Stimulated activated CD8-positive, alpha-beta memory T cell treated with anti-CD3 and anti-CD28 coated beads, Interleukin-2, amount 100 ng/mL, for 1 hour (primary cell): ENCODE measurements around the gene SEMA6D.

Experiments
- DNase-seq, 2 donors: peaks; one replicate each; pipeline ENCODE4 v3.0.0-alpha.2; 2020; ENCODE audit warnings: low read depth in 2 of 2

Gene SEMA6D

DNA sequence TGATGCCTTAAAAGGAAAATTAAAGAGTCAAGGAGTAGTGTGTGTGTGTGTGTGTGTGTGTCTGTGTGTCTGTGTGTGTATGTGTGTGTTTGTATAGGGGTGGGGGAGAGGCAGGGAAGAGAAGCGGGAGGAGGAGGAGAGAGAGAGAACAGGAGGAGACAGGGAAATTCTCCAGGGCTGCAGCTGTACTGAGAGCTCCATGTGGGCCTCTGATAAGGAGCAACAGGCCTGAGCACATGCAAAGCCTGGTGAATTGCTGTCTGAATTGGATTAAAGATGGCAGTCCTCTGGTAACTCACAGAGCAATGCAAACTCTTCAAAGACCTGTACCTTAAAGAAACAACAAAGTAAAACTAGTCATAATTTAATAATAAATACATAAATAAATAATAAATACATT, 70.6 kb downstream of the SEMA6D start:
- DNase-seq = no peak

DNA sequence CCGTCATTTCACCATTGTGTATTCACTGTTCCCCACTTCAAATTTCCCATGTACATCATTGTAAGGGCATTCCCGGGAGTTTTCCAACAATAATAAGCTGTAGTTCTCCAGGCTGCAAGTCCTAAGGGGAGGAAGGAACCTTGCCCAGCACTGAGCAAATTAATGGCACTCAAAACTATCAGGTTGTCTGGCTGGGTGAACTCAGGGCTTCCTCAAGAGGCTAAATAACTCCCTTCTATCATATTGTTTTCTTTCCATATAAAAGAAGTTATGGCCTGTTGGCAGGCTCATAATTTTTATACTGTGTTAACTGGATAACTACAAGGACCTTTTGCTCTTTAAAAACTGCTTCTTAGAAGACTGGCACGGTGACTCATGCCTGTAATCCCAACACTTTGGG, 71.4 kb downstream of the SEMA6D start:
- DNase-seq = no peak

DNA sequence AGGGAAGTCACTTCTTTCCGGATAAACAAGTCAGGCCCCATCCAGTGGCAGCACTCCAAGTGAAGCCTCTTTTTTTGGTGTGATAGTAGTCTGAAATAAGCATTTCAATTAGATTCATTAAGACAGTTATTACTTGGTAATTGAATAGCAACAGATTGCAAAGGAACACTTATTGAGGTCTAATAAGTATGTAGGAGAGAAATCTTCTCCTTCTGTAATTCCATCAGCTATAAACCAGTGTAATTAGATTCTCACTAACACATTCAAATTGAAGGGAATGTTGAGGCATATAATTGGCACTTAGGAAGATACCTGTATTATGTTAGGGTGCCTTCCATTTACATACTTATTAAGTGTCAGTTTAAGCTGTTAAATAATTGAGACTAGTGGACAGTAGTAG, 73.9 kb downstream of the SEMA6D start:
- DNase-seq = no peak

DNA sequence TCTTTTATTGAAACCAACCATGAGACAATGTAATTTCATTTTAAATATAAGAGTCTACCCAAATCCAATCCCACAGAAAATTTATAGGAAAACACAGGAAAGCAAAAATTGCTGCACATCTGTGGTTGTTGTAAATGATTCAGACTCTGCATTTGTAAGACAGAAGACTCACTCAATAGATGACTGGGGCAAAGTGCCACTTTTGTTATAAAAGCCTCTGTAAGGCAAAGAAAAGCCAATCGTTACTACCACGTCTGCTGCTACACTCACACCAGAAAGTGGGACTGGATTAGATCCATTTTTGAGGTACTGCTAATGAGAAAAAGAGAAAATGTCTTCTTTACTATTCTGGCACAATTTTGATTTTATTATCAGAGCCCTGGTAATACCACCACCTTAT, 74.9 kb downstream of the SEMA6D start:
- no peak for DNase-seq

DNA sequence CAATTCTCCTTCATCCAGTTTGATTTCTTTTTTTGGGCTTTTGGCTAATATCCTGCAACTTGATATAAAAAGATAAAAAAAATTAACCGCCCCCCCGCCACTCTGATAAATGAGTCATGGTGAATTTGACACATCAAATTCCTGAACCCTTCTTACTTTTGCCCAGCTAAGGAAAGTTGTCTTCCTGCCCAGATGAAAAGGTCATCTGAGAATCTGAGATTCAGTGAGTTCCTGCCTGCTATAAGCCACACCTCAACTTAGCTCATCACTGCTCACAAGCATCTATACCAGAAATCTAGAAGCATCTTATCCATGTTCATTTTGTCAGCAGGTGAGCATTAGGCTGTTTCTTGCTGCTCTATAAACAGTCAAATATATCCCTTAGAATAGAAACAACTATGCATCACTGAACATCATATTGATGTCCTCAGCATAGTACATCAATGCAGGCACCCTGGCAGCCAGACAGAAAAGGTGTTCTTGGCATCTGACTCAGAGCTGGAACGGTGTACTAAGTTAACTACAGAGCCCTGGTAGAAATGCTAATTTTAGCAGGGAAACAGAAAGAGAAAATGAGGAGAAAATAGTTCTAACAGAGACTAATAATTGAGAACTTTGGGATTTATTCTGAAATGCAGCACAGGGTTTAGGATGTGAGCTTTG, 77.1 kb downstream of the SEMA6D start:
- DNase-seq = no peak

DNA sequence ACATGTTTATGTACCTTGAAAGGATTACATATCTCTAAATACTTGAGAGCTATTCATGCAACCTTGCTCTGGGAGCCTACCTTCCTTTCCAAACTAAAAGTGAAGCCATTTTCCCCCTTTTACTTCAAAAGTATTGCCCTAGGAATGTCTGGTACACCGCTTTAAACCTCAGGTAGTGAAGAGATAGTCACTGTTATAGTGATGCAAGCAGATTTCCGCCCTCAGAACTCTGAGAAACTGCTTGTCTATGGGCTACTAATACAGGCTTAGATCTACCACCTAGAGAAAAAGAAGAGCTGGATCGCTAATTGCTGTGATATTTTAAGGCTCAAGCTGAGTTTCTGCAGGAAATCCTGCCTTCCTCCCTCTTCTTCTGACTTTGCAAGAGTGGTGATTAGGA, 78.6 kb downstream of the SEMA6D start:
- no peak for DNase-seq

DNA sequence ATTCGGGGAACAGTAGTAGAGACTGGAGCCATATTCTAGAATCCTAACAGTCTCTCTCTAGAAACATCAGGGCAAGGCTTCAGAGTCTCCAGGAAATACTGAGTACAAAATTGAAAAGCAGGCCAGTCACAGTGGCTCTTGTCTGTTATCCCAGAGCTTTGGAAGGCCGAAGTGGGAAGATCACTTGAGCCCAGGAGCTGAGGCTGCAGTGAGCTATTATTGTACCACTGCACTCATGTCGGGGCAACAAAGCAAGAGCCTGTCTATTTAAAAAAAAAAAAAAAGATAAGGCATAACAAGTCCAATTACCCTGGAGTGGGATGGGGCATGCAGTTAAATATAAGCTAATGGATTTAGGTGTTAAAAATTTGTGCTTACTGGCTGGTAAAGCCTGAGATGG, 79.0 kb downstream of the SEMA6D start:
- no peak for DNase-seq

DNA sequence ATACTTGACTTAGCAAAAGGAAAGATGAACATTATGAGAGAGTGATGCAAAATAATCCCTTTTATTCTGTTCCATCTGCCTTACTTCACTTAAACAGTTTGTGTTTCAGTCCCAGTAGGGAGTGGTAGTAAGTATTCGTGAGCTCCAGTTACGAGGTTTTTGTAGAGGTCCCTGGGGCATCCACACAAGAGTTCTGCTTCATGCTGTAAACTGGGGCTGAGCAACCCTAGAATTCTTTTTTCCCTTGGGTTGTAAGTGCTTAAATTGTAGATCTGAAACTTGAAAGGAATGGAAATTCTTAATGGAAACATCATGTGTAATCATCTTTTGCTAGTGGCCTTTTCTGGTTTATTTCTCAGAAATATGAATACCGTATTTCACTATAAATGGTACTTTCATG, 79.5 kb downstream of the SEMA6D start:
- no peak for DNase-seq

DNA sequence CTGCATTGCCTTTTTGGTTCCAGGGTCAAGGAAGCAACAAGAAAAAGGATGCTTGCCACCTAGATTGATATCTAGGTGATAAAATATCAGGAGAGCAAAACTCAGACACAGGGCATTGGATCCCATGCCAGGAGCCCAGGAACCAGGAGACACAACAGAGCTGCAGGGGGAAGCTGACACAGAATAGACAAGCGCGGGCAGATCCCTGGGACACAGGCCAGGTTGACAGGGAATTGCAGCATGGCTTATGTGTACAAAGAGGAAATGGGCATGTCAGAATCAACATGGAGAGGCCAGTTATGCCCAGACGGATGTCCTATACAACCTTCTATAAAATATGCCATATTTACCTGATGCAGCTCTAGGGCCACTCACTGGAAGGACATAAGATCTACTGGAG, 84.2 kb downstream of the SEMA6D start:
- no peak for DNase-seq

DNA sequence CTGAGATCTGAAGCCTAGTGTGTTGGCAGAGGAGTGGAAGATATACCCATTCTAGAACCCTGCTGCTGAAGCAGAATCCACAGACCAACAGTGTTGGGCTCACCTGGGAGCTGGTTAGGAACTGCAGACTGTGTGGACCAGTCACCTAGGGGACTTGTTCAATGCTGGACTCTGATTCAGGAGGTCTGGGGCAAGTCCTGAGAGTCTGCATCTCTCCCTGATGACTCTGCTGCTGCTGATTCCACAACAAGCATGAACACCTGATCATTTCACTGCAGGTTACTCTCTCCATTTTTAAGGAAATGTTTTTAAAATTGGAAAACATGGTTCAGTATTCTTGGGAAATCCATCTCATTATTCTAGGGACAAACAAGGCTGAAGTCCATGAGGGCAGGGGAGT, 84.9 kb downstream of the SEMA6D start:
- no peak for DNase-seq

DNA sequence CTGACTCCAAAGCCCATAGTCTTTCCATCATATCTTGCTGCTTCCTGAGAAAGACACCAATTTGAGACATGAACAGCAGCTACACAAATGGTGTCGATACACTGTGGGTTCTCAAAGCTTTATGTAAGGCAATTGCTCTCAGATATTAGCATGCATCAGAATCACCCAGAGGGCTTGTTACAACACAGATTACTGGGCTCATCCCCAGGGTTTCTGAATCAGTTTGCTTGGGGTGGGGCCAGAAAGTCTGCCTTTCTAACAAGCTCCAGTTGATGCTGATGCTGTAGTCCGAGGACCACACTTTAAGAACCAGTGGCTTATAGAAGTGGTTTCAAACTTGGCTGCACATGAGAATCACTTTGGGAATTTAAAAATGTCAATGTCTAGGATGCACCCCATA, 86.5 kb downstream of the SEMA6D start:
- no peak for DNase-seq

DNA sequence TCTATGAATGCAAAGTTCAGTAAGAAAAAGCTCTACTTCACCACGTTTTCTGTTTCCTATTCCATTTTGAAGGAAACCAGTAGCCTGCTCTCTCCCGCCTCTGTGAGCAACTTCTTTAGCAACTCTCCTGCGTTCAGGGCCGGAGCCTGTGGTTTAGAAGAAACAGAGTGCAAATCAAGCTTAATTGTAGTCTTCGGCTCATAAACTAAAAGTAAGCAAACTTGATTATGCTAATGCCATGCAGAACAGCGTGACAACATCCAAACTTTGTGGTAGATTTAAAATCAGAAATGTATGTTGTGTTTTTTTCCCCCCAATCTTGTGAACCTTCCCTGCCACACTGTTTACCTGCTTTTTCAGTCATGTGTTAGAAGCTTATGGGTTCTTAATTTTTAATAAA, 87.4 kb downstream of the SEMA6D start:
- DNase-seq = no peak

DNA sequence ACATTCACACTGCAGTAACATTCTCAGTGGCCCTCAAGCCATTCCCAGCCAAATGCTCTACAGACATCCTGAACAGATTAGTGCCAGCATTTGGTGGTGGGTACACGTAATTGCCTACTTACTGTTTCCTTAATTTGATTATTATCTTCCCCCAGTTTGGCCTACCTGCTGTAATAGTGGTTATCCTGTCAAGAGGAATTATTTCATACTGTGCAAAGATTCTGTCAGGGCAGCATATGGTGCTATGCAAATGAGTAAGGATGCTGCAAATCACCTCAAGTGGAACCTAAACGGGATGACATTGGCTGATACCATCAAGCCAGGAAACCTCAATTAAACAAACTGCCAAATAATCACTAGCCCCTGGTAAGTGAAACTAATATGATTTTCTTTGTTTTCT, 88.7 kb downstream of the SEMA6D start:
- DNase-seq = no peak

DNA sequence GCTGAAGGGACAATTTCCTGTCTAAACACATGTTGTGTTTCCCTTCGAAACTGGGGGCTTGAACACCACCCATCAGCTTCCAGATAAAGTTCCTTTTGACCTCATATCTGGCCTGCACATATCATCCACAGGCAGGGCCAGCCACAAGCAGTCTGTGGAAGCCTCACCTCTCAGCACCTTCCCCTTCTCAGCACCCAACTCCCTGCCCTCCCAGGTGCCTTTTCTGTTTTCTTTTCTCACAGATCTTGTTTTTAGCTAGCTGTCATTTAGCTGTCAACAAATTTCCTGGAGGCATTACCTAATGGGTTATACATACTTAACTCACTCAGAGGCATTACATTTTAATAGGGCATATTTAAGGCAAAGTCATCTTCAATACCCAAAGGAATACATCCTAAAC, 93.9 kb downstream of the SEMA6D start:
- no peak for DNase-seq

DNA sequence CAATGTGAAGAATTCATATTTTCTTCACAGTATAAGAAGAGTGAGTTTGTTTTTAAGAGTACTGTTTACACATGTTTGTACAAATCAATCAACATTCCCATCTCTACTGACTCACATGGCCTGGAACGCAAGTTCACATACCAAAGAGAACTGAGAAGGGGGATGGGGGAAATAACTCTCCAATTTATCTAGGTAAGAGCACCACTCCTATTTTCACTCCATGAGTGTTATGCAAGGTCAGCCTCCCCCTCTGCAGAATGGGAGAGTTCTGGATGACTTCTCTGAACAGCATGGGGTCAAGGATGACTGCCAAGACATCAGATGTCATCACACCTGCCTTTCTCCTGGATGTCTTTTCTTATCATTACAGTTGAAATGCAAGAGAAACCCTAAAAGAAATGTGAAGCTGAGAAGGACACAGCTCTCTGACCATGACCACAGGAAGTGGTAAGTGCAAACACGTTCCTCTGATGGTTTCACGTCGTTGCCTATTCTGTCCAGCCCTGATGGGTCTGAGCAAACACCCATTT, 95.2 kb downstream of the SEMA6D start:
- no peak for DNase-seq

DNA sequence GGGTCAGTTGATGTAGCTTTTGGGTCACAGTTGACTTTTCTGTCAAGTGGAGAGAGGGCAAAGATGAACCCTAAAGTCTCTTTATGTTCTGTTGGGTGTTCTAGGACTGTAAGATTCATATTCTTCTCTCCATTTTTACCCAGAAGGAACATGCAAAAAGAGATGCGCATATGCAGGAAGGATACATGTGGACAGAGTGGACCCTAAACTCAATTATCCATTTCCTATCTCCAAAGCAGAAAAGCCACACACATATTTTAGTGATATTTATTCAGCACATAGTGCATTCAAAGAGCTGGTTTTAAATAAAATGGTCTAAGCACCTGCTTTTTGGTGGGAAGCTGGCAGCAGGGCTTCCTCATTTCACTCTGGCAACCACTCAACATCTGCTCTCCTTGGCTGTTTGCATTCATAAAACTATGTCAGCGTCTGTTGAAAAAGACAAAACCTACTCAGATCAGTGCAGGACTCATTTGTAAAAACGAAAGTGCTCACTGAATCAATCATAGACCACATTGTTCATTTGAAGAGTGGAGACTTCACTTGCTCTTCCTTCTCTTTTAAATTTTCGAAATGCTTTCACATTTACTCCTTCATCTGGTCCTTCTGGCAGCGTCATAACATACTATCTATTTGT, 96.6 kb downstream of the SEMA6D start:
- no peak for DNase-seq

DNA sequence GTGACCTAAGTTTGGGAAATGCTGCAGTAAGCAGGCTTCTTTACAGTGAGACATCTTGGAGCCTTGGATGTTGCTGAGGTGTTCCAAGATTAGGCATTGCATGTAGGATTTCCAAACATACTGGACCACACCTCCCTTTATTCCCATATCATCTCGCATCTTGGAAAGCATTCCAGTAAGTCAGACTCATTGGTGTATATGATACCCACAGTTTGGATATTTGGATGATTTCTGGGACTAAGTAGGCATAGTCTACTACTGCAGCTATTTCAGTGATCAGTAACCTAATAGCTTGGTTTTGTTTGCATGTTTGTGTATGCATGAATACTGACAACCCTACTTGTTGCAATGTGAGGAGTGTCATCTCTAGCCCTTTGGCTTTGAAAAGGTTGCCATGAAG, 97.3 kb downstream of the SEMA6D start:
- DNase-seq = no peak

DNA sequence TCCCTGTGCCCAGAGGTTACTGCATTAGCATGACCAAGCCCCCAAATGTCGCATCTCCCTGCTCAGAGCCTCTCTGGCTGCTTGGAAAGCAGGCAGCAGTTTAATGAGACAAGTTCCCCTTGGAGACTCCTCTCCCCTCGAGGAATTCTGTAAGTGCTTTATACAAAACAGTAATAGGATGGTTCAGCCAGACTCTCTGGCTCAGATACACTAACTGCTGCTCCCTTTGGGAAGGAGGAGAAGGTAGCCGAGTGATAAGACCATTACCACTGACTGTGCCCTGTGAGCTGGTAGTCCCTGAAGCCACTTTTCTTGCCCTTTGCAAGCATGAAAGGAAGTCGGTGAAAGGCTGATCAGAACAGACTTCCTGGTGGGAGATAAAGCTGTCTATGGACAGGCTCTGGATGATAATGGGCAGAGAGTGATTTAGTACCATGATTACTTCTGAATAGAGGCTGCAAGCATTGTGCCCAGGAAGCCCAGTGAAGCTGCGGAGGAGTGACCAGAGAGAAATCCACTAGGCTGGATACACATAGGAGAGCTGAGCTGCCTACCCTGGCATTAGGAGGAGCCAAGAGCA, 100.8 kb downstream of the SEMA6D start:
- DNase-seq = no peak

DNA sequence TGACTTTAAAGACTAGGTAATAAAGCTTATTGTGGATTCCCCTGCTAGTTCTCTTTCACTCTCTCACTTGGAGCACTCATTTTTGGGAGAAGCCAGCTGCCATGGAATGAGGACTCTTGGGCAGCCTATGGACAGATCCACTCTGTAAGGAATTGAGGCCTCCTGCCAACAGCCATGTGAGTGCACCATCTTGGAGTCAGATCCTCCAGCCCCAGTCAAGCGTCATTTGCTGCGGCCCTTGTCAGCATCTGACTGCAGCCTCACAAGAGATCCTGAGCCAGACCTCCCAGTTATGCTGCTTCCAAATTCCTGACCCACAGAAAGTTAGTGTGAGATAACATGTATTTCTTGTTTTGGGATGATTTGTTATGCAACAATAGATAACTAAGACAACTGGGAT, 101.9 kb downstream of the SEMA6D start:
- DNase-seq = no peak

DNA sequence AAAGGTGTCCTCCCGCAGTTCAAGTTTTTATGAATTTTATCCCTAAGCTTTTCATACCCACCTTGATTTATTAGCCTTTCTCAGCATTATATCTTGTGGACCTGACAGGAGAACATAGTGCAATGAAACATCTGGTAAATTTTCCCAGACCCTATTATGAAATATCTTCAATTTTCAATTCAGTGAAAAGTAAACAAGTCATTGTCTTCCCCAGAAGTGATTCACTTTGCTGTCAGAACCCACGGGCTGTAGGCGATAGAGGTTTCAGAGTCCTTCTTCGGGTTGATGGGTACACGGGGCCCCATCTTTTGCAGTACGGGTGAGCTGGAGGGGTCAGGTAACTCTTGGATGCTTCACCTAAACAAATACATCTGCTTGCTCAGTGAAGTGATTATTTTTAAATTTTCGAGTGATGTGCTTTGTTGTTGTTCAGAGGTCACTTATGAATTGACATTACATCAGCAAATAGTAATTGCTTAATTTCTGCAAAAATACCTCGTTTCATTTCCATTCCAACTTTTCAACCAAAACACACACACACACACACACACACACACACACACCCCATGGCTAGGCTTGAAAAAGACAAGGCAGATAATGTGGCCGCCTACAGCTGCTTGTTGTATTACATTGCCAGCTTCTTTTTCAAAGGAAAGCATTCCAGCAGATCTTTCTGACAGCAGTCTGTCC, 102.9 kb downstream of the SEMA6D start:
- no peak for DNase-seq

DNA sequence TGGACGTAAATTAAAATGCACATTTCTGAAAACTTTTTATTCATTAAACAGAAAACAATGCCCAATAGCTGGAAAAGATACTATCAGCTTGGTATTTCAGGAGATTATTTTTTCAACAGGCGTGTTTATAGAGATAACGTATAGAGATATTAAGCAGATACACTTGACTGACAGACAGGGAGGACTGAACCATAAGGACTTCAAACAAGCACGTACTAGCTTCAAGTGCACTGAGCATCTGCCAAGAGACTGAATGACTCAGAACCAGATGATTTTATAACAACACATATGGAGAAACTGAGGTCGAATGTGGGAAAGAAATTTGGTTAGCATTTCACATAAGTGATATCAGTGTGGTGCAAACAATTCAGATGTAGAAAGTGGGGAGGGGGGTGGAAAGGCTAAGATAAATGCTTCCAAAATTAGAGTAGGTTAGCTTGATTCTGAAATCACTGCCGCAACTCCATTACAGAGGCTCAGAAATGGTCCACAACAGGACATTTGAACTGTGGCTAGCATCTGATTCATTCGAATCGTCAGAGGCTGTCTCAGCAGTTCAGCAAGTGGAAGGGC, 103.5 kb downstream of the SEMA6D start:
- DNase-seq = no peak

DNA sequence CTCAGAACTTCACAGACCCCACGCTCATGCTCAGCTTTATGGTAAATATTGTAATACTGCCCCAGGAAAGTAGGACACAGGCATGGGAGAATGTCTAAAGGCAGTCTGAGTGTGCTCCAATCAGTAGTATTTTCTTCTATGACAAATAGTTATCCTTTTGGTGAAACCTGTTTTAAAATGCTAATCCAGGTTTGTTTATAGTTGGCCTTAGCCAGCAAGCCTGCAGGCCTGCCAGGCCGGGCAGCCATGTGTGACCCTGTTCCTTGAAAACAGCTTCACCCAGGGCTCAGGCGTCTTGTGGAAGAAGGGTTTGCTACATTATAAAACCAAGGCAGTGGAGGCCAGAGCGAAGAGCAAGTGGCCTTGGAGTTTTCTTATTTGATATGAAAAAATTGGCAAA, 104.7 kb downstream of the SEMA6D start:
- no peak for DNase-seq
